HG03135 (cell line): ENCODE data around the gene CXCL14.
"Not testable (repeated sequence)": the region's sequence is repeated elsewhere in the genome, so short reads cannot be mapped to it uniquely, and the experiment has no call there.

Experiments used
- ATAC-seq: cut with Tn5 transposase; IDR thresholded peaks from one replicate; pipeline ENCODE4 v1.9.1; 2021; ENCODE audit warnings: mild to moderate bottlenecking, moderate library complexity; ENCODE audit not compliant: unreplicated experiment

The CXCL14 gene

GRCh38 chr5:135545099-135545498, 33.7 kb downstream of the CXCL14 start:
- ATAC-seq = no peak

GRCh38 chr5:135543485-135544304, 35.1 kb downstream of the CXCL14 start:
- ATAC-seq = no peak

GRCh38 chr5:135543001-135543484, 35.7 kb downstream of the CXCL14 start:
- no peak for ATAC-seq

- ATAC-seq = no peak
Measured at GRCh38 chr5:135541807-135542502, 36.8 kb downstream of the CXCL14 start.

GRCh38 chr5:135539430-135540005, 39.3 kb downstream of the CXCL14 start:
- no peak for ATAC-seq

- ATAC-seq = no peak
Measured at GRCh38 chr5:135538261-135538660, 40.5 kb downstream of the CXCL14 start.

- no peak for ATAC-seq
Measured at GRCh38 chr5:135537745-135538144, 41.0 kb downstream of the CXCL14 start.

- no peak for ATAC-seq
Measured at GRCh38 chr5:135537271-135537670, 41.5 kb downstream of the CXCL14 start.

GRCh38 chr5:135535820-135536801, 42.7 kb downstream of the CXCL14 start, which contains the start of gene NEUROG1:
NEUROG1 (minus strand) TSS chr5:135535964; CDS start chr5:135535690, 274 bp downstream.
- no peak for ATAC-seq

GRCh38 chr5:135535420-135535819, 43.4 kb downstream of the CXCL14 start:
- no peak for ATAC-seq

- no peak for ATAC-seq
Measured at GRCh38 chr5:135534609-135535419, 44.0 kb downstream of the CXCL14 start.

- ATAC-seq = no peak
Measured at GRCh38 chr5:135533794-135534193, 45.0 kb downstream of the CXCL14 start.

GRCh38 chr5:135533334-135533733, 45.5 kb downstream of the CXCL14 start:
- ATAC-seq = no peak

- not testable (repeated sequence) for ATAC-seq
Measured at GRCh38 chr5:135529576-135529975, 49.2 kb downstream of the CXCL14 start.

- no peak for ATAC-seq
Measured at GRCh38 chr5:135526924-135527323, 51.9 kb downstream of the CXCL14 start.

GRCh38 chr5:135521964-135522363, 56.8 kb downstream of the CXCL14 start:
- ATAC-seq = no peak
